Central memory CD8-positive, alpha-beta T cell (primary cell): ENCODE data around the gene MAP2K6.

Experiments used
- ATAC-seq: fragments of 150-1000 bp; cut with Tn5 transposase; replicated peaks from 2 replicates; pipeline ENCODE4 v1.10.0; 2022; ENCODE audit warnings: mild to moderate bottlenecking, moderate FRiP score, moderate number of reproducible peaks; ENCODE audit not compliant: poor library complexity, severe bottlenecking; ENCODE audit errors: extremely low read depth
- DNase-seq, 2 donors: peaks; one replicate each; pipeline ENCODE4 v3.0.0; 2021; ENCODE audit warnings: low spot score in 2 of 2
- H3K27ac Mint-ChIP-seq: one replicate; pipeline ENCODE4 v1.8.0; 2022; ENCODE audit warnings: low read depth, mild to moderate bottlenecking, moderate library complexity, mixed read lengths
- H3K27me3 Mint-ChIP-seq: one replicate; pipeline ENCODE4 v1.8.0; 2022; ENCODE audit warnings: mixed read lengths
- H3K36me3 Mint-ChIP-seq: one replicate; pipeline ENCODE4 v1.8.0; 2022; ENCODE audit warnings: mild to moderate bottlenecking, moderate library complexity, mixed read lengths; ENCODE audit not compliant: insufficient read depth
- H3K4me1 Mint-ChIP-seq: one replicate; pipeline ENCODE4 v1.8.0; 2022; ENCODE audit warnings: mixed read lengths
- H3K4me3 Mint-ChIP-seq: one replicate; pipeline ENCODE4 v1.8.0; 2022; ENCODE audit warnings: mild to moderate bottlenecking, moderate library complexity, mixed read lengths
- H3K9me3 Mint-ChIP-seq: one replicate; pipeline ENCODE4 v1.8.0; 2022; ENCODE audit warnings: mixed read lengths

Gene MAP2K6

GRCh38 chr17:69414408-69415274 lies at the start of gene MAP2K6:
TSS of gene MAP2K6 (plus strand) at chr17:69414697. CDS start at chr17:69414985, 288 bp downstream.
- Mint-ChIP-seq H3K27ac (no peak within 1 kb of the TSS), H3K36me3 (peaks cover 1% of the 10 kb centered on the region), H3K4me1 (peaks cover 16% of the 10 kb centered on the region), H3K27me3 (no peaks in the 10 kb centered on the region), H3K9me3 (no peaks in the 10 kb centered on the region), H3K4me3 (no peak within 1 kb of the TSS)
- ATAC-seq (peak; percentile 97), DNase-seq (peak; percentile 64 to 67)

- Mint-ChIP-seq H3K27me3 (peaks cover 56% of the 10 kb centered on the region), H3K4me1 (no peaks in the 10 kb centered on the region), H3K36me3 (no peaks in the 10 kb centered on the region), H3K27ac (no peak overlapping the region), H3K9me3 (no peaks in the 10 kb centered on the region), H3K4me3 (no peak overlapping the region)
- no peak for DNase-seq
- no peak for ATAC-seq
These were observed 47.2 kb upstream of the MAP2K6 start for GRCh38 chr17:69367298-69367697.

- H3K9me3 Mint-ChIP-seq: no peaks in the 10 kb centered on the region
- H3K27me3 Mint-ChIP-seq: peaks cover 34% of the 10 kb centered on the region
- no peak overlapping the region for H3K27ac Mint-ChIP-seq
- ATAC-seq: no peak
- H3K36me3 Mint-ChIP-seq: no peaks in the 10 kb centered on the region
- DNase-seq: no peak
- no peaks in the 10 kb centered on the region for H3K4me1 Mint-ChIP-seq
- H3K4me3 Mint-ChIP-seq: no peak overlapping the region
These were observed 41.4 kb upstream of the MAP2K6 start for GRCh38 chr17:69373069-69373468.

GRCh38 chr17:69375229-69375628 lies 39.3 kb upstream of the MAP2K6 start:
- Mint-ChIP-seq H3K4me3 (no peak overlapping the region), H3K27ac (no peak overlapping the region), H3K27me3 (peaks cover 13% of the 10 kb centered on the region), H3K4me1 (no peaks in the 10 kb centered on the region), H3K9me3 (no peaks in the 10 kb centered on the region), H3K36me3 (no peaks in the 10 kb centered on the region)
- no peak for ATAC-seq
- DNase-seq: no peak

GRCh38 chr17:69388822-69389442 lies 25.6 kb upstream of the MAP2K6 start:
- H3K4me1 Mint-ChIP-seq: no peaks in the 10 kb centered on the region
- H3K36me3 Mint-ChIP-seq: no peaks in the 10 kb centered on the region
- H3K27ac Mint-ChIP-seq: no peak overlapping the region
- no peaks in the 10 kb centered on the region for H3K9me3 Mint-ChIP-seq
- no peak overlapping the region for H3K4me3 Mint-ChIP-seq
- no peak for ATAC-seq
- no peak for DNase-seq
- H3K27me3 Mint-ChIP-seq: peaks cover 61% of the 10 kb centered on the region

GRCh38 chr17:69390795-69391501 lies 23.5 kb upstream of the MAP2K6 start:
- DNase-seq (no peak), ATAC-seq (no peak)
- H3K4me3 Mint-ChIP-seq: no peak overlapping the region
- H3K9me3 Mint-ChIP-seq: no peaks in the 10 kb centered on the region
- peaks cover 57% of the 10 kb centered on the region for H3K27me3 Mint-ChIP-seq
- no peak overlapping the region for H3K27ac Mint-ChIP-seq
- H3K4me1 Mint-ChIP-seq: no peaks in the 10 kb centered on the region
- H3K36me3 Mint-ChIP-seq: no peaks in the 10 kb centered on the region

GRCh38 chr17:69401251-69401650 lies 13.2 kb upstream of the MAP2K6 start:
- H3K9me3 Mint-ChIP-seq: peaks cover 5% of the 10 kb centered on the region
- H3K27ac Mint-ChIP-seq: no peak overlapping the region
- no peaks in the 10 kb centered on the region for H3K27me3 Mint-ChIP-seq
- no peak overlapping the region for H3K4me3 Mint-ChIP-seq
- DNase-seq: no peak
- H3K36me3 Mint-ChIP-seq: peaks cover 1% of the 10 kb centered on the region
- H3K4me1 Mint-ChIP-seq: no peaks in the 10 kb centered on the region
- ATAC-seq: no peak

GRCh38 chr17:69402052-69402451 lies 12.4 kb upstream of the MAP2K6 start:
- no peak overlapping the region for H3K4me3 Mint-ChIP-seq
- no peak overlapping the region for H3K27ac Mint-ChIP-seq
- DNase-seq: no peak
- peaks cover 5% of the 10 kb centered on the region for H3K9me3 Mint-ChIP-seq
- no peaks in the 10 kb centered on the region for H3K4me1 Mint-ChIP-seq
- peaks cover 1% of the 10 kb centered on the region for H3K36me3 Mint-ChIP-seq
- ATAC-seq: no peak
- no peaks in the 10 kb centered on the region for H3K27me3 Mint-ChIP-seq

- Mint-ChIP-seq H3K36me3 (peaks cover 1% of the 10 kb centered on the region), H3K27ac (no peak overlapping the region), H3K27me3 (no peaks in the 10 kb centered on the region), H3K4me3 (no peak overlapping the region), H3K9me3 (peaks cover 5% of the 10 kb centered on the region), H3K4me1 (no peaks in the 10 kb centered on the region)
- no peak for DNase-seq
- no peak for ATAC-seq
These were observed 10.1 kb upstream of the MAP2K6 start for GRCh38 chr17:69404399-69404798.

GRCh38 chr17:69405096-69405495 lies 9.4 kb upstream of the MAP2K6 start:
- DNase-seq (no peak), ATAC-seq (no peak)
- H3K4me3 Mint-ChIP-seq: no peak overlapping the region
- peaks cover 5% of the 10 kb centered on the region for H3K9me3 Mint-ChIP-seq
- no peak overlapping the region for H3K27ac Mint-ChIP-seq
- no peaks in the 10 kb centered on the region for H3K4me1 Mint-ChIP-seq
- no peaks in the 10 kb centered on the region for H3K27me3 Mint-ChIP-seq
- H3K36me3 Mint-ChIP-seq: peaks cover 1% of the 10 kb centered on the region

- Mint-ChIP-seq H3K27me3 (no peaks in the 10 kb centered on the region), H3K4me3 (no peak overlapping the region), H3K4me1 (no peaks in the 10 kb centered on the region), H3K9me3 (no peaks in the 10 kb centered on the region), H3K36me3 (no peaks in the 10 kb centered on the region), H3K27ac (no peak overlapping the region)
- ATAC-seq (no peak), DNase-seq (no peak)
These were observed 7.6 kb upstream of the MAP2K6 start for GRCh38 chr17:69406941-69407340.

- Mint-ChIP-seq H3K36me3 (peaks cover 1% of the 10 kb centered on the region), H3K4me3 (no peak overlapping the region), H3K27me3 (no peaks in the 10 kb centered on the region), H3K9me3 (no peaks in the 10 kb centered on the region), H3K27ac (no peak overlapping the region), H3K4me1 (no peaks in the 10 kb centered on the region)
- DNase-seq: no peak
- ATAC-seq: no peak
These were observed 6.7 kb upstream of the MAP2K6 start for GRCh38 chr17:69407759-69408158.
